Activated naive CD8-positive, alpha-beta T cell (primary cell): ENCODE measurements around the gene SIGLEC8.
"Not testable (repeated sequence)": the region's sequence is repeated elsewhere in the genome, so short reads cannot be mapped to it uniquely, and the experiment has no call there.

ENCODE experiments used
- H3K27ac Mint-ChIP-seq: one replicate; pipeline ENCODE4 v1.8.0; 2021; ENCODE audit warnings: mixed read lengths
- H3K27me3 Mint-ChIP-seq: one replicate; pipeline ENCODE4 v1.8.0; 2021; ENCODE audit warnings: mixed read lengths
- H3K36me3 Mint-ChIP-seq: one replicate; pipeline ENCODE4 v1.8.0; 2021; ENCODE audit warnings: mixed read lengths
- H3K4me1 Mint-ChIP-seq: one replicate; pipeline ENCODE4 v1.8.0; 2021; ENCODE audit warnings: low read depth, mixed read lengths
- H3K4me3 Mint-ChIP-seq: one replicate; pipeline ENCODE4 v1.8.0; 2021; ENCODE audit warnings: mild to moderate bottlenecking, mixed read lengths
- H3K9me3 Mint-ChIP-seq: one replicate; pipeline ENCODE4 v1.8.0; 2021; ENCODE audit warnings: low read depth, mixed read lengths

Gene SIGLEC8

GRCh38 chr19:51440846-51441409 is 17.3 kb downstream of the SIGLEC8 start:
- peaks cover 69% of the 10 kb centered on the region for H3K4me1 Mint-ChIP-seq
- H3K4me3 Mint-ChIP-seq, result peak overlapping the region; percentile 81
- peak overlapping the region; percentile 98 for H3K27ac Mint-ChIP-seq
- H3K9me3 Mint-ChIP-seq, result no peaks in the 10 kb centered on the region
- H3K27me3 Mint-ChIP-seq, result no peaks in the 10 kb centered on the region
- peaks cover 2% of the 10 kb centered on the region for H3K36me3 Mint-ChIP-seq

- Mint-ChIP-seq H3K27ac (peak overlapping the region; percentile 98), H3K36me3 (peaks cover 2% of the 10 kb centered on the region), H3K9me3 (no peaks in the 10 kb centered on the region), H3K27me3 (no peaks in the 10 kb centered on the region), H3K4me1 (peaks cover 63% of the 10 kb centered on the region), H3K4me3 (peak overlapping the region; percentile 81)
Observed at GRCh38 chr19:51440052-51440451, 18.2 kb downstream of the SIGLEC8 start.

DNA sequence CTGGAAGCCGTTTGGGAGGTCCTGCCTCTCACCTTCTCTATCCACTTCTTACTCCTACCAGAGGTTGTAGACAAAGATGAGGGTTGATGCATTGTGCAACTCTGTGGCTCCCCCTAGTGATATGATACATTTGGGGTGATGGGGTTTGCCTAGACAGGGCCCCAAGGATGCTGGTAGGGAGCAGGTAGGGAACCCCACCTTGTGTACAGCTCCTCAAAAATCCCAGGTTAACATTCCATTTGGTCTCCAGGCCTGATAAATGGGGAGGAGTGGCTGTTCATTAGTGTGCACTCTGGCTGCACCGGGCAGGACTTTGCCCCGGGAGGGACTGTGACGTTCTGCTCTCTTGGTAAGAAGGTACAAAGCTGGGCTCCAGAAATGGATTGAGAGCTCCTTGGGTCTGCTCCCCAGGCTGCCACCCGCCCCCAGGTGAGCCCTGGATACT is 19.2 kb downstream of the SIGLEC8 start:
- Mint-ChIP-seq H3K9me3 (no peaks in the 10 kb centered on the region), H3K27ac (peak overlapping the region; percentile 98), H3K4me3 (no peak overlapping the region), H3K36me3 (peaks cover 2% of the 10 kb centered on the region), H3K4me1 (peaks cover 62% of the 10 kb centered on the region), H3K27me3 (no peaks in the 10 kb centered on the region)

DNA sequence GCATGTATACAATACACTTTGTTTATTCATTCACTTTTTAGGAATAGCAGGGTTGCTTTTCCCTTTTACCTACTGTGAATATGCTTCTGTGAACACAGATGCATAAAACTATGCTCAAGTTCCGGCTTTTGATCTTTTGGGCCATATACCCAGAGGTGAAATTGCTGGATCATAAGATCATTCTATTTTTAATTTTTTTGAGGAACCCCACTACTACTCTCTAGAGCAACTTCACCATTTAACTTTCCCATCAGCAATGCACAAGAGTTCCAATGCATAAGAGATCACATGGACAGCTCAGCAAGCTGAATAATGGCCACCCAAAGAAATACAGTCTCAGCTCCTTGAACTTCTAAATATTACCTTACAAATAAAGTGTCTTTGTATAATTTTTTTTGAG is 23.8 kb downstream of the SIGLEC8 start:
- H3K4me3 Mint-ChIP-seq, result no peak overlapping the region
- no peaks in the 10 kb centered on the region for H3K27me3 Mint-ChIP-seq
- H3K27ac Mint-ChIP-seq, result peak overlapping the region; percentile 34
- no peaks in the 10 kb centered on the region for H3K9me3 Mint-ChIP-seq
- H3K4me1 Mint-ChIP-seq, result peaks cover 25% of the 10 kb centered on the region
- no peaks in the 10 kb centered on the region for H3K36me3 Mint-ChIP-seq

GRCh38 chr19:51433043-51433442 is 25.2 kb downstream of the SIGLEC8 start:
- no peaks in the 10 kb centered on the region for H3K9me3 Mint-ChIP-seq
- no peaks in the 10 kb centered on the region for H3K27me3 Mint-ChIP-seq
- H3K27ac Mint-ChIP-seq, result peak overlapping the region; percentile 22
- H3K4me1 Mint-ChIP-seq, result peaks cover 11% of the 10 kb centered on the region
- H3K4me3 Mint-ChIP-seq, result no peak overlapping the region
- H3K36me3 Mint-ChIP-seq, result no peaks in the 10 kb centered on the region

- Mint-ChIP-seq H3K27me3 (no peaks in the 10 kb centered on the region), H3K4me1 (peaks cover 7% of the 10 kb centered on the region), H3K27ac (no peak overlapping the region), H3K9me3 (no peaks in the 10 kb centered on the region), H3K36me3 (no peaks in the 10 kb centered on the region), H3K4me3 (no peak overlapping the region)
Observed at GRCh38 chr19:51431124-51431523, 27.1 kb downstream of the SIGLEC8 start.

- Mint-ChIP-seq H3K27me3 (no peaks in the 10 kb centered on the region), H3K27ac (no peak overlapping the region), H3K36me3 (no peaks in the 10 kb centered on the region), H3K9me3 (no peaks in the 10 kb centered on the region), H3K4me1 (peaks cover 9% of the 10 kb centered on the region), H3K4me3 (no peak overlapping the region)
Observed at GRCh38 chr19:51430221-51430620, 28.0 kb downstream of the SIGLEC8 start.

DNA sequence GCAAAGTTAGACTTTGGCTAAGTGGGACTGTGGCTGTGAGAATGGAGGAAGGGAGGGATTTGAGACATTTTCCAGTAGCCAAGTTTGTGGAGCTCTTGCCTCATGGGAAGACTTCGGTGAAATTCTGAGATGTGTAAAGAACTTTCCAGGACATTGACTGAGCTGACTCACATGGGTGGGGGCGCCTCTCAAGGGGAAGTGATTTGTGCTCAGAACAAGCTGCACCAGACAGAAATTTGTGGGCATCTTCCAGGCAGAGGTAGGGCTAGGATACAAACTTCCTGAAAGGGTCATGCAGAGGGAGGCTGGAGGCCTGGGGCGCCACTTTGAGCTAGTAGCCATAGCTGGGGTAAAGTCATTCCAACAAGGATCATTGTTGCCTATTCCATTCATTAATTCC is 31.1 kb downstream of the SIGLEC8 start:
- Mint-ChIP-seq H3K4me1 (peaks cover 6% of the 10 kb centered on the region), H3K9me3 (no peaks in the 10 kb centered on the region), H3K27me3 (no peaks in the 10 kb centered on the region), H3K4me3 (no peak overlapping the region), H3K36me3 (no peaks in the 10 kb centered on the region), H3K27ac (no peak overlapping the region)

- no peaks in the 10 kb centered on the region for H3K9me3 Mint-ChIP-seq
- H3K4me1 Mint-ChIP-seq, result peaks cover 13% of the 10 kb centered on the region
- H3K4me3 Mint-ChIP-seq, result no peak overlapping the region
- H3K27me3 Mint-ChIP-seq, result peaks cover 5% of the 10 kb centered on the region
- H3K36me3 Mint-ChIP-seq, result no peaks in the 10 kb centered on the region
- H3K27ac Mint-ChIP-seq, result no peak overlapping the region
Observed at GRCh38 chr19:51422053-51422448, 36.2 kb downstream of the SIGLEC8 start.

DNA sequence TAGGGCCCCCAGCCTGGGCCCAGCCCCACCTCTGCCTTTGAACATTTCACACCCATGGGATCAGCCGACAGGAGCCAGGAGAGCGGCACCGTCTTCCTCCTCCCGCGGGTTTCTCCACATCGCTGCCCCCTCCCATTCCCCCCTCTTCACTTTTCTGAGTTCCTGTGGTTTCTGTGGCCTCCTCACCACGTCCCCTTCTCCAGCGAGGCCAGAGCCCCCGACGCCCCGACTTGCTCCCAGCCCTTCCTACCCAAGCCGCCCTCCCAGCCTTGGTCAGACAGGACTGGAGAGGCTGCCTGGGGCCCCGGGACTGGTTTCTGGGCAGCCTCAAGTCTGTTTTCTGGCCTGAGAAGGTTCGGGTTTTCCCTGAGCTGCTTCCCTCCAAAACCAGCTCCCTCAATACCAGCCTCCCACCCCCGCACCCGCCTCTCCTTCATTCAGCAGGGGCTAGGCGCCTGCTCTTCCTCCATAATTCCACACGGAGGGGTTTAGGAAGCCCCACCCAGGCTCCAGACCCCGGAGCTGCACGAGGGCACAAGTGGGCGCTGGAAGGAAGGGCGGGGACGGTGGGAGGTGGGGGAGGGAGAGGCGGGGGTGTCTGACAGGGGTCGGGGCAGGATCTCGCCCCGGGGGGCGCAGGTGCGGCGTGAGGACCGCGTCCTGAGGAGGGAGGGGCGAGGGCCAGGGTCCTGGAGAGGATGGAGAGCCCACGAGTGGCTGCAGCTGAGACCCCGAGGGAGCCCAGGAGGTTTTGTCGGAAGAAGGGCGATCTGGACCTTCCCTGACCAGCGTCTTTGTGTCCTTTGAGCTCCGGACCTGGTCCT is 36.8 kb downstream of the SIGLEC8 start:
- no peak overlapping the region for H3K4me3 Mint-ChIP-seq
- H3K4me1 Mint-ChIP-seq, result peaks cover 16% of the 10 kb centered on the region
- H3K27ac Mint-ChIP-seq, result no peak overlapping the region

GRCh38 chr19:51420511-51420910 is 37.7 kb downstream of the SIGLEC8 start:
- not testable (repeated sequence) for H3K36me3 Mint-ChIP-seq, H3K4me3 Mint-ChIP-seq, H3K27ac Mint-ChIP-seq, H3K27me3 Mint-ChIP-seq, H3K9me3 Mint-ChIP-seq
- peaks cover 14% of the 10 kb centered on the region for H3K4me1 Mint-ChIP-seq

More for the DNA sequence above, 36.8 kb downstream of the SIGLEC8 start:
- Mint-ChIP-seq H3K27me3 (peaks cover 5% of the 10 kb centered on the region), H3K36me3 (no peaks in the 10 kb centered on the region), H3K9me3 (no peaks in the 10 kb centered on the region)

GRCh38 chr19:51418707-51419106 is 39.5 kb downstream of the SIGLEC8 start:
- peaks cover 5% of the 10 kb centered on the region for H3K27me3 Mint-ChIP-seq
- H3K9me3 Mint-ChIP-seq, result no peaks in the 10 kb centered on the region
- H3K4me3 Mint-ChIP-seq, result no peak overlapping the region

GRCh38 chr19:51417810-51418157 is 40.5 kb downstream of the SIGLEC8 start:
- Mint-ChIP-seq H3K4me1 (peaks cover 12% of the 10 kb centered on the region), H3K27ac (no peak overlapping the region), H3K36me3 (no peaks in the 10 kb centered on the region), H3K27me3 (peaks cover 5% of the 10 kb centered on the region), H3K9me3 (no peaks in the 10 kb centered on the region), H3K4me3 (no peak overlapping the region)

More at GRCh38 chr19:51418707-51419106, 39.5 kb downstream of the SIGLEC8 start:
- H3K4me1 Mint-ChIP-seq, result peaks cover 12% of the 10 kb centered on the region
- no peak overlapping the region for H3K27ac Mint-ChIP-seq
- no peaks in the 10 kb centered on the region for H3K36me3 Mint-ChIP-seq

DNA sequence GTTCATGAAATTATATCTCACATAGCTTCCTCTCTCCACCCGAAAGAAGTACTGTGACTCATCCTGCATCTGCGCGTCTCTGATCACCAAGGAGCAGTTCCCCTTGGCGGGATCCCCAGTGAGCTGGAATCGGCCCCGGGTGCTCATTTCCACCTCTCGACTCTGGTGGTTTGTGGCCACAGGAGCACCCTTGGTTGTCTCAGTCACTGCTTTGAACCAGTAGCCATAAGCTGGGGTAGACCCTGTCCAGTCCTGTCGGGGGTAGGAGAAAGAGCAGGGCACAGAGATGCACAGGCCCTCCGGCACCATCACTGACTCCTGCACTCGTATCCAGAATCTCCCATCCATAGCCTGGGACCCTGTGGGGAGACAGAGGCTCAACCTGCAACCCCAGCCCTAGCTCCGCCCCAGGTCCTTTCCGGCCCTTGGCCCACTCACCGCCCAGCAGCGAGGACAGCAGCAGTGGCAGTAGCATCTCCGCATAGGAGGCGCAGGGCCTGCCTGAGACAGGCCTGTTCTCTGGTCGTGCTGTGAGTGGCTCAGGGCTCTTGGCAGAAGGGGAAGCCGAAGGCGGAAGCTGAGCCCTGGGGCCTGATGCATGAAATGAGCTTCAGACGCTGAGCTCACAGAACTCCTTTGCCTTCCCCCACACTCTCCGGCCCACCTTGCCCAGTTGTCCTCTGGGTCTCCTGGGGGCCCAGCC is 41.0 kb downstream of the SIGLEC8 start, which contains the start of gene SIGLEC10:
TSS of gene SIGLEC10 (minus strand) at position 536 of the 703 bp plus-strand sequence. CDS start at position 475, 61 bp downstream.
- H3K27me3 Mint-ChIP-seq, result peaks cover 5% of the 10 kb centered on the region
- peak within 1 kb of the TSS; percentile 41 for H3K27ac Mint-ChIP-seq
- H3K4me3 Mint-ChIP-seq, result no peak within 1 kb of the TSS
- H3K36me3 Mint-ChIP-seq, result no peaks in the 10 kb centered on the region
- H3K9me3 Mint-ChIP-seq, result no peaks in the 10 kb centered on the region
- H3K4me1 Mint-ChIP-seq, result peaks cover 12% of the 10 kb centered on the region

DNA sequence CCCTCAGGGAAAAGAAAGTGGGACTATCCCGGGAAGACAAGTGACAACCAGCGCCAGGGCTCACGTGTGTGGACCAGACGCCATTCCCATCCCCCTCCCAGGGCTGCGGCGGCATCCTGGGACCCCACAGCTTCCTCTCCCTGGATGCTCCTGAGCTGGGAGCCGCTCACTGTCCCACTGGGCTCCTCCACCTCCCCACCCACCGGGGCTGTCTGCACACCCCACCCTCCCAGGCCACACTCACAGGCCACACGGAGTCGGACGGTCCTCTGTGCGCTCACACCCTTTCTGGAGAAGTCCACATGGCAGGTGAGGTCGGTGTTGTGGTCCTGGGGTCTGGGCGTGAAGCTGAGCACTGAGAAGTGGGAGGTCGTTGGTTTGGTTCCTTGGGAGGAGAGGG is 41.8 kb downstream of the SIGLEC8 start:
- not testable (repeated sequence) for H3K9me3 Mint-ChIP-seq, H3K27me3 Mint-ChIP-seq, H3K36me3 Mint-ChIP-seq, H3K4me3 Mint-ChIP-seq, H3K27ac Mint-ChIP-seq
- H3K4me1 Mint-ChIP-seq, result peaks cover 12% of the 10 kb centered on the region
